Activated naive CD4-positive, alpha-beta T cell treated with anti-CD3 and anti-CD28 coated beads, Interleukin-2, amount 10 ng/mL, durations not matched to agents 7 days and 5 days (primary cell): ENCODE measurements around the gene CEMIP2.
A peak's percentile ranks its signal among the peaks of the same experiment; 100 is the strongest.
"Not testable (repeated sequence)": the region's sequence is repeated elsewhere in the genome, so short reads cannot be mapped to it uniquely, and the experiment has no call there.

Experiments
- CTCF ChIA-PET: fragments of 350-600 bp; sonication (Branson Sonifier 250); formaldehyde crosslinking; loops from one replicate; lab custom pipeline; 2021; ENCODE audit warnings: antibody characterized with exemption; lab: Charles Lee
- DNase-seq: peaks from one replicate; pipeline ENCODE4 v3.0.0-alpha.2; 2020
- H3K27ac Mint-ChIP-seq: one replicate; pipeline ENCODE4 v1.8.0; 2021; ENCODE audit warnings: mild to moderate bottlenecking, moderate library complexity, mixed read lengths
- H3K27me3 Mint-ChIP-seq: one replicate; pipeline ENCODE4 v1.8.0; 2021; ENCODE audit warnings: mild to moderate bottlenecking, mixed read lengths
- H3K36me3 Mint-ChIP-seq: one replicate; pipeline ENCODE4 v1.8.0; 2021; ENCODE audit warnings: mixed read lengths
- H3K4me1 Mint-ChIP-seq: one replicate; pipeline ENCODE4 v1.8.0; 2021; ENCODE audit warnings: mixed read lengths
- H3K4me3 Mint-ChIP-seq: one replicate; pipeline ENCODE4 v1.8.0; 2021; ENCODE audit warnings: mild to moderate bottlenecking, moderate library complexity, mixed read lengths
- H3K9me3 Mint-ChIP-seq: one replicate; pipeline ENCODE4 v1.8.0; 2021; ENCODE audit warnings: mixed read lengths

Gene CEMIP2

GRCh38 chr9:71703172-71703872, 65.0 kb downstream of the CEMIP2 start:
- H3K9me3 Mint-ChIP-seq, result no peaks in the 10 kb centered on the region
- peaks cover 2% of the 10 kb centered on the region for H3K4me1 Mint-ChIP-seq
- H3K36me3 Mint-ChIP-seq, result peaks cover 57% of the 10 kb centered on the region
- CTCF ChIA-PET, result interaction anchor here (0.8 kb wide), 1 partner anchor 74 kb away, joined by 3 read pairs; no protein-coding TSS in a partner anchor
- peak overlapping the region; percentile 20 for H3K27ac Mint-ChIP-seq
- DNase-seq, result no peak
- H3K4me3 Mint-ChIP-seq, result no peak overlapping the region
- H3K27me3 Mint-ChIP-seq, result no peaks in the 10 kb centered on the region

GRCh38 chr9:71697882-71698281, 70.4 kb downstream of the CEMIP2 start:
- H3K4me1 Mint-ChIP-seq, result no peaks in the 10 kb centered on the region
- no peaks in the 10 kb centered on the region for H3K27me3 Mint-ChIP-seq
- H3K27ac Mint-ChIP-seq, result no peak overlapping the region
- peaks cover 60% of the 10 kb centered on the region for H3K36me3 Mint-ChIP-seq
- CTCF ChIA-PET, result no interaction called here
- no peak for DNase-seq
- no peaks in the 10 kb centered on the region for H3K9me3 Mint-ChIP-seq
- H3K4me3 Mint-ChIP-seq, result no peak overlapping the region

GRCh38 chr9:71694332-71694731, 74.0 kb downstream of the CEMIP2 start:
- no peak overlapping the region for H3K4me3 Mint-ChIP-seq
- CTCF ChIA-PET, result no interaction called here
- H3K36me3 Mint-ChIP-seq, result peaks cover 64% of the 10 kb centered on the region
- no peaks in the 10 kb centered on the region for H3K9me3 Mint-ChIP-seq
- H3K4me1 Mint-ChIP-seq, result peaks cover 14% of the 10 kb centered on the region
- H3K27me3 Mint-ChIP-seq, result no peaks in the 10 kb centered on the region
- no peak overlapping the region for H3K27ac Mint-ChIP-seq
- DNase-seq, result no peak

- no peak overlapping the region for H3K27ac Mint-ChIP-seq
- H3K4me3 Mint-ChIP-seq, result no peak overlapping the region
- H3K4me1 Mint-ChIP-seq, result peaks cover 20% of the 10 kb centered on the region
- no peaks in the 10 kb centered on the region for H3K9me3 Mint-ChIP-seq
- CTCF ChIA-PET, result no interaction called here
- H3K36me3 Mint-ChIP-seq, result peaks cover 67% of the 10 kb centered on the region
- no peaks in the 10 kb centered on the region for H3K27me3 Mint-ChIP-seq
- DNase-seq, result no peak
Measured at GRCh38 chr9:71693607-71694006, 74.7 kb downstream of the CEMIP2 start.

GRCh38 chr9:71692337-71692736, 76.0 kb downstream of the CEMIP2 start:
- Mint-ChIP-seq H3K36me3 (peaks cover 62% of the 10 kb centered on the region), H3K27me3 (no peaks in the 10 kb centered on the region), H3K27ac (peak overlapping the region; percentile 75), H3K9me3 (no peaks in the 10 kb centered on the region), H3K4me3 (no peak overlapping the region), H3K4me1 (peaks cover 25% of the 10 kb centered on the region)
- DNase-seq, result no peak
- CTCF ChIA-PET, result no interaction called here

- not testable (repeated sequence) for H3K27ac Mint-ChIP-seq
Measured at GRCh38 chr9:71691576-71691975, 76.7 kb downstream of the CEMIP2 start.

GRCh38 chr9:71690689-71691435, 77.5 kb downstream of the CEMIP2 start:
- CTCF ChIA-PET, result no interaction called here
- no peak overlapping the region for H3K4me3 Mint-ChIP-seq
- DNase-seq, result no peak

More at GRCh38 chr9:71691576-71691975, 76.7 kb downstream of the CEMIP2 start:
- H3K4me3 Mint-ChIP-seq, H3K27me3 Mint-ChIP-seq, DNase-seq, H3K9me3 Mint-ChIP-seq, CTCF ChIA-PET: not testable (repeated sequence)
- Mint-ChIP-seq H3K36me3 (peaks cover 60% of the 10 kb centered on the region), H3K4me1 (peaks cover 30% of the 10 kb centered on the region)

GRCh38 chr9:71690063-71690688, 78.1 kb downstream of the CEMIP2 start:
- CTCF ChIA-PET, result no interaction called here
- peaks cover 43% of the 10 kb centered on the region for H3K4me1 Mint-ChIP-seq
- H3K36me3 Mint-ChIP-seq, result peaks cover 64% of the 10 kb centered on the region
- H3K4me3 Mint-ChIP-seq, result no peak overlapping the region
- H3K27ac Mint-ChIP-seq, result no peak overlapping the region
- peaks cover 3% of the 10 kb centered on the region for H3K9me3 Mint-ChIP-seq
- no peaks in the 10 kb centered on the region for H3K27me3 Mint-ChIP-seq
- DNase-seq, result no peak

More at GRCh38 chr9:71690689-71691435, 77.5 kb downstream of the CEMIP2 start:
- Mint-ChIP-seq H3K9me3 (peaks cover 3% of the 10 kb centered on the region), H3K4me1 (peaks cover 36% of the 10 kb centered on the region), H3K27ac (no peak overlapping the region), H3K27me3 (no peaks in the 10 kb centered on the region), H3K36me3 (peaks cover 61% of the 10 kb centered on the region)

GRCh38 chr9:71687676-71688075, 80.6 kb downstream of the CEMIP2 start:
- DNase-seq, result no peak
- H3K27me3 Mint-ChIP-seq, result no peaks in the 10 kb centered on the region
- peaks cover 62% of the 10 kb centered on the region for H3K4me1 Mint-ChIP-seq
- CTCF ChIA-PET, result no interaction called here
- no peak overlapping the region for H3K27ac Mint-ChIP-seq
- peaks cover 72% of the 10 kb centered on the region for H3K36me3 Mint-ChIP-seq
- H3K4me3 Mint-ChIP-seq, result no peak overlapping the region
- peaks cover 3% of the 10 kb centered on the region for H3K9me3 Mint-ChIP-seq

- peaks cover 65% of the 10 kb centered on the region for H3K4me1 Mint-ChIP-seq
- H3K4me3 Mint-ChIP-seq, result peak overlapping the region; percentile 39
Measured at GRCh38 chr9:71685988-71686387, 82.3 kb downstream of the CEMIP2 start.

GRCh38 chr9:71685394-71685793, 82.9 kb downstream of the CEMIP2 start:
- DNase-seq, result peak; percentile 63
- H3K36me3 Mint-ChIP-seq, result peaks cover 71% of the 10 kb centered on the region
- H3K4me3 Mint-ChIP-seq, result no peak overlapping the region
- peaks cover 62% of the 10 kb centered on the region for H3K4me1 Mint-ChIP-seq
- H3K9me3 Mint-ChIP-seq, result peaks cover 3% of the 10 kb centered on the region
- H3K27ac Mint-ChIP-seq, result peak overlapping the region; percentile 79
- CTCF ChIA-PET, result interaction anchor here (1.3 kb wide), 1 partner anchor 31 kb away, joined by 4 read pairs; no protein-coding TSS in a partner anchor
- H3K27me3 Mint-ChIP-seq, result no peaks in the 10 kb centered on the region

More at GRCh38 chr9:71685988-71686387, 82.3 kb downstream of the CEMIP2 start:
- peak overlapping the region; percentile 79 for H3K27ac Mint-ChIP-seq
- CTCF ChIA-PET, result interaction anchor here (1.0 to 1.3 kb wide), 2 partner anchors 21 to 30 kb away, joined by 4 to 5 read pairs; no protein-coding TSS in a partner anchor
- H3K9me3 Mint-ChIP-seq, result peaks cover 3% of the 10 kb centered on the region
- DNase-seq, result no peak
- H3K27me3 Mint-ChIP-seq, result no peaks in the 10 kb centered on the region
- peaks cover 74% of the 10 kb centered on the region for H3K36me3 Mint-ChIP-seq

- DNase-seq, result no peak
- Mint-ChIP-seq H3K27ac (peak overlapping the region; percentile 77), H3K36me3 (peaks cover 72% of the 10 kb centered on the region), H3K4me1 (peaks cover 62% of the 10 kb centered on the region), H3K27me3 (no peaks in the 10 kb centered on the region), H3K9me3 (peaks cover 3% of the 10 kb centered on the region), H3K4me3 (no peak overlapping the region)
- CTCF ChIA-PET, result interaction anchor here (1.3 kb wide), 1 partner anchor 32 kb away, joined by 4 read pairs; no protein-coding TSS in a partner anchor
Measured at GRCh38 chr9:71684566-71684965, 83.7 kb downstream of the CEMIP2 start.

- Mint-ChIP-seq H3K9me3 (peaks cover 3% of the 10 kb centered on the region), H3K27ac (peak overlapping the region; percentile 77), H3K4me3 (no peak overlapping the region), H3K36me3 (peaks cover 71% of the 10 kb centered on the region), H3K27me3 (no peaks in the 10 kb centered on the region), H3K4me1 (peaks cover 61% of the 10 kb centered on the region)
- CTCF ChIA-PET, result interaction anchor here (0.7 kb wide), 1 partner anchor 85 kb away, joined by 3 read pairs; no protein-coding TSS in a partner anchor
- DNase-seq, result no peak
Measured at GRCh38 chr9:71683598-71684235, 84.6 kb downstream of the CEMIP2 start.
